Immature natural killer cell (primary cell): ENCODE measurements around the gene NELL1. TPM values are rescaled to one million over a fixed set of nuclear protein-coding genes. Genes with fewer than 3 reads are reported as not detected.

ENCODE experiments used
- DNase-seq, 3 donors: peaks; one replicate each; pipeline ENCODE4 v3.0.0; 2022; ENCODE audit warnings: mixed read lengths in 1 of 3
- H3K27ac Mint-ChIP-seq, 6 donors: one replicate each; pipeline ENCODE4 v1.8.0; 2020; ENCODE audit warnings: mixed read lengths in 6 of 6, mild to moderate bottlenecking in 5 of 6, inconsistent platforms in 4 of 6, moderate library complexity in 3 of 6
- H3K27me3 Mint-ChIP-seq, 3 donors: one replicate each; pipeline ENCODE4 v1.8.0; 2020 to 2021; ENCODE audit warnings: low read depth in 3 of 3, mild to moderate bottlenecking in 3 of 3, mixed read lengths in 3 of 3, moderate library complexity in 3 of 3, inconsistent platforms in 1 of 3
- H3K36me3 Mint-ChIP-seq, 3 donors: one replicate each; pipeline ENCODE4 v1.8.0; 2020; ENCODE audit warnings: mixed read lengths in 3 of 3, inconsistent platforms in 2 of 3, mild to moderate bottlenecking in 2 of 3
- H3K4me1 Mint-ChIP-seq, 2 donors: one replicate each; pipeline ENCODE4 v1.8.0; 2020; ENCODE audit warnings: inconsistent platforms in 2 of 2, mild to moderate bottlenecking in 2 of 2, mixed read lengths in 2 of 2, moderate library complexity in 1 of 2
- H3K4me3 Mint-ChIP-seq, 5 donors: one replicate each; pipeline ENCODE4 v1.8.0; 2020; ENCODE audit warnings: mild to moderate bottlenecking in 5 of 5, mixed read lengths in 5 of 5, inconsistent platforms in 3 of 5, moderate library complexity in 3 of 5
- H3K9me3 Mint-ChIP-seq, 6 donors: one replicate each; pipeline ENCODE4 v1.8.0; 2020; ENCODE audit warnings: mild to moderate bottlenecking in 6 of 6, mixed read lengths in 6 of 6, inconsistent platforms in 4 of 6, moderate library complexity in 3 of 6
- polyA plus RNA-seq, 3 donors: library from polyadenylated mRNA; unstranded; fragments of 300-500 nt; fragmentation: Illumina TruSeq; gene quantifications; one replicate each; pipeline ENCODE4 v1.2.3, GENCODE V29; 2021

The NELL1 gene
- polyA plus RNA-seq, 3 donors from 2014 or later: not detected

- no peaks in the 10 kb centered on the region for H3K27me3 Mint-ChIP-seq
- no peak overlapping the region for H3K4me3 Mint-ChIP-seq
- peaks cover 0 to 10% (median 5%) of the 10 kb centered on the region in 6 donors for H3K9me3 Mint-ChIP-seq
- H3K36me3 Mint-ChIP-seq: peaks cover 0 to 4% (median 0%) of the 10 kb centered on the region in 3 donors
- H3K27ac Mint-ChIP-seq: no peak overlapping the region
- no peaks in the 10 kb centered on the region for H3K4me1 Mint-ChIP-seq
- DNase-seq: no peak
These were observed 638.5 kb downstream of the NELL1 start for GRCh38 chr11:21307874-21308273.

- Mint-ChIP-seq H3K36me3 (no peaks in the 10 kb centered on the region), H3K4me3 (no peak overlapping the region), H3K9me3 (peaks cover 0 to 17% (median 6%) of the 10 kb centered on the region in 6 donors), H3K27me3 (peaks cover 0 to 1% (median 0%) of the 10 kb centered on the region in 3 donors), H3K27ac (no peak overlapping the region), H3K4me1 (no peaks in the 10 kb centered on the region)
- DNase-seq: no peak
These were observed 647.2 kb downstream of the NELL1 start for GRCh38 chr11:21316591-21316990.

GRCh38 chr11:21321072-21321471 lies 651.7 kb downstream of the NELL1 start:
- H3K36me3 Mint-ChIP-seq: no peaks in the 10 kb centered on the region
- H3K27me3 Mint-ChIP-seq: peaks cover 0 to 1% (median 0%) of the 10 kb centered on the region in 3 donors
- H3K27ac Mint-ChIP-seq: no peak overlapping the region
- no peak for DNase-seq
- no peaks in the 10 kb centered on the region for H3K4me1 Mint-ChIP-seq
- peaks cover 0 to 14% (median 8%) of the 10 kb centered on the region in 6 donors for H3K9me3 Mint-ChIP-seq
- no peak overlapping the region for H3K4me3 Mint-ChIP-seq

- no peak for DNase-seq
- Mint-ChIP-seq H3K4me3 (no peak overlapping the region), H3K4me1 (no peaks in the 10 kb centered on the region), H3K9me3 (peaks cover 0 to 15% (median 10%) of the 10 kb centered on the region in 6 donors), H3K27ac (no peak overlapping the region), H3K27me3 (peaks cover 0 to 1% (median 0%) of the 10 kb centered on the region in 3 donors), H3K36me3 (no peaks in the 10 kb centered on the region)
These were observed 652.1 kb downstream of the NELL1 start for GRCh38 chr11:21321530-21321929.

GRCh38 chr11:21323617-21324016 lies 654.2 kb downstream of the NELL1 start:
- Mint-ChIP-seq H3K4me1 (no peaks in the 10 kb centered on the region), H3K36me3 (peaks cover 0 to 4% (median 0%) of the 10 kb centered on the region in 3 donors), H3K27me3 (peaks cover 0 to 1% (median 0%) of the 10 kb centered on the region in 3 donors), H3K4me3 (no peak overlapping the region), H3K27ac (no peak overlapping the region), H3K9me3 (peaks cover 0 to 26% (median 19%) of the 10 kb centered on the region in 6 donors)
- DNase-seq: no peak

GRCh38 chr11:21343204-21343603 lies 673.8 kb downstream of the NELL1 start:
- Mint-ChIP-seq H3K4me1 (no peaks in the 10 kb centered on the region), H3K9me3 (peaks cover 5 to 33% (median 14%) of the 10 kb centered on the region in 6 donors), H3K27ac (no peak overlapping the region), H3K4me3 (no peak overlapping the region), H3K36me3 (no peaks in the 10 kb centered on the region), H3K27me3 (no peaks in the 10 kb centered on the region)
- DNase-seq: no peak

GRCh38 chr11:21346361-21346760 lies 677.0 kb downstream of the NELL1 start:
- no peaks in the 10 kb centered on the region for H3K27me3 Mint-ChIP-seq
- no peaks in the 10 kb centered on the region for H3K4me1 Mint-ChIP-seq
- DNase-seq: no peak
- no peak overlapping the region for H3K27ac Mint-ChIP-seq
- H3K9me3 Mint-ChIP-seq: peaks cover 3 to 43% (median 11%) of the 10 kb centered on the region in 6 donors
- no peaks in the 10 kb centered on the region for H3K36me3 Mint-ChIP-seq
- no peak overlapping the region for H3K4me3 Mint-ChIP-seq

GRCh38 chr11:21350613-21351012 lies 681.2 kb downstream of the NELL1 start:
- no peak overlapping the region for H3K27ac Mint-ChIP-seq
- no peaks in the 10 kb centered on the region for H3K36me3 Mint-ChIP-seq
- peaks cover 9 to 54% (median 15%) of the 10 kb centered on the region in 6 donors for H3K9me3 Mint-ChIP-seq
- DNase-seq: no peak
- no peaks in the 10 kb centered on the region for H3K27me3 Mint-ChIP-seq
- H3K4me1 Mint-ChIP-seq: no peaks in the 10 kb centered on the region
- no peak overlapping the region for H3K4me3 Mint-ChIP-seq

- H3K4me1 Mint-ChIP-seq: no peaks in the 10 kb centered on the region
- no peak overlapping the region for H3K27ac Mint-ChIP-seq
- H3K4me3 Mint-ChIP-seq: no peak overlapping the region
- no peaks in the 10 kb centered on the region for H3K27me3 Mint-ChIP-seq
- H3K9me3 Mint-ChIP-seq: peaks cover 11 to 64% (median 21%) of the 10 kb centered on the region in 6 donors
- no peaks in the 10 kb centered on the region for H3K36me3 Mint-ChIP-seq
- no peak for DNase-seq
These were observed 684.0 kb downstream of the NELL1 start for GRCh38 chr11:21353425-21353824.

GRCh38 chr11:21364866-21365624 lies 695.7 kb downstream of the NELL1 start:
- no peaks in the 10 kb centered on the region for H3K4me1 Mint-ChIP-seq
- H3K36me3 Mint-ChIP-seq: no peaks in the 10 kb centered on the region
- H3K4me3 Mint-ChIP-seq: no peak overlapping the region
- H3K27me3 Mint-ChIP-seq: no peaks in the 10 kb centered on the region
- peaks cover 5 to 53% (median 27%) of the 10 kb centered on the region in 6 donors for H3K9me3 Mint-ChIP-seq
- DNase-seq: no peak
- no peak overlapping the region for H3K27ac Mint-ChIP-seq

- DNase-seq: no peak
- no peaks in the 10 kb centered on the region for H3K36me3 Mint-ChIP-seq
- no peaks in the 10 kb centered on the region for H3K4me1 Mint-ChIP-seq
- H3K4me3 Mint-ChIP-seq: no peak overlapping the region
- peaks cover 2 to 30% (median 12%) of the 10 kb centered on the region in 6 donors for H3K9me3 Mint-ChIP-seq
- no peak overlapping the region for H3K27ac Mint-ChIP-seq
- H3K27me3 Mint-ChIP-seq: no peaks in the 10 kb centered on the region
These were observed 700.6 kb downstream of the NELL1 start for GRCh38 chr11:21369947-21370346.

GRCh38 chr11:21371044-21371443 lies 701.7 kb downstream of the NELL1 start:
- DNase-seq: no peak
- H3K36me3 Mint-ChIP-seq: no peaks in the 10 kb centered on the region
- H3K27me3 Mint-ChIP-seq: no peaks in the 10 kb centered on the region
- H3K9me3 Mint-ChIP-seq: peaks cover 2 to 27% (median 12%) of the 10 kb centered on the region in 6 donors
- no peak overlapping the region for H3K4me3 Mint-ChIP-seq
- no peak overlapping the region for H3K27ac Mint-ChIP-seq
- H3K4me1 Mint-ChIP-seq: no peaks in the 10 kb centered on the region

GRCh38 chr11:21372672-21373071 lies 703.3 kb downstream of the NELL1 start:
- no peak for DNase-seq
- Mint-ChIP-seq H3K4me1 (no peaks in the 10 kb centered on the region), H3K36me3 (no peaks in the 10 kb centered on the region), H3K27me3 (no peaks in the 10 kb centered on the region), H3K9me3 (peaks cover 2 to 31% (median 18%) of the 10 kb centered on the region in 6 donors), H3K27ac (peak overlapping the region in 1 of 6 donors; percentile 30), H3K4me3 (no peak overlapping the region)

- Mint-ChIP-seq H3K4me1 (no peaks in the 10 kb centered on the region), H3K36me3 (no peaks in the 10 kb centered on the region), H3K27ac (no peak overlapping the region), H3K27me3 (no peaks in the 10 kb centered on the region), H3K9me3 (peaks cover 2 to 32% (median 18%) of the 10 kb centered on the region in 6 donors), H3K4me3 (no peak overlapping the region)
- DNase-seq: no peak
These were observed 705.0 kb downstream of the NELL1 start for GRCh38 chr11:21374376-21374775.
